Umbilical cord (tissue), 2 donors: ENCODE measurements around the gene TECPR2. TPM values are rescaled to one million over a fixed set of nuclear protein-coding genes. Genes with fewer than 3 reads are reported as not detected.
A peak's percentile ranks its signal among the peaks of the same experiment; 100 is the strongest.

Source experiments
- DNase-seq: peaks from one replicate; pipeline ENCODE4 v3.0.0-alpha.2; 2015; ENCODE audit warnings: low spot score
- total RNA-seq: library from RNA; depleted of rRNA; stranded (reverse); fragments of >200 nt; gene quantifications from one replicate; pipeline ENCODE4 v1.2.3, GENCODE V29; 2014; ENCODE audit warnings: low replicate concordance; ENCODE audit not compliant: insufficient read depth

TECPR2 gene
- total RNA-seq, 1 donor from 2014 or later = 7.2 TPM

- no peak for DNase-seq
Measured at GRCh38 chr14:102424520-102424919, 61.8 kb downstream of the TECPR2 start.

- no peak for DNase-seq
Measured at GRCh38 chr14:102424923-102425322, 62.2 kb downstream of the TECPR2 start.

DNA sequence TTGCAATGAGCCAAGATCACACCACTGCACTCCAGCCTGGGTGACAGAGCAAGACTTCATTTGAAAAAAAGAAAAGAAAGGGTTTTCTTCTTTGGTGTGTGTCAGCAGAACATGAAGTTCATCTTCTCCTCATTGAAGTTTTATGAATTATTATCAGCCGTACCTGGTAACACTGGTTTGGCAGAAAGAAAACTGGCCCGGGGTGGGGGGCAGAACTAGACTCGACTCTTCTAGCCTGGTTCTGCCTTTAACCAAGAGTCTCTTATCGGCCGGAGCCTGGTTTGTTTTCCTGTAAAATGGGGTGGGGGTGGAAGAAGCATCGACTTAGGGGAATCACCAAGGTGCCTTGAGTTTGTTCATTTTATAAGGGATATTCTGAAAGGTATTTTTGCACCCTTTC is 64.1 kb downstream of the TECPR2 start:
- peak; percentile 13 for DNase-seq

GRCh38 chr14:102427642-102428041 is 64.9 kb downstream of the TECPR2 start:
- no peak for DNase-seq

DNA sequence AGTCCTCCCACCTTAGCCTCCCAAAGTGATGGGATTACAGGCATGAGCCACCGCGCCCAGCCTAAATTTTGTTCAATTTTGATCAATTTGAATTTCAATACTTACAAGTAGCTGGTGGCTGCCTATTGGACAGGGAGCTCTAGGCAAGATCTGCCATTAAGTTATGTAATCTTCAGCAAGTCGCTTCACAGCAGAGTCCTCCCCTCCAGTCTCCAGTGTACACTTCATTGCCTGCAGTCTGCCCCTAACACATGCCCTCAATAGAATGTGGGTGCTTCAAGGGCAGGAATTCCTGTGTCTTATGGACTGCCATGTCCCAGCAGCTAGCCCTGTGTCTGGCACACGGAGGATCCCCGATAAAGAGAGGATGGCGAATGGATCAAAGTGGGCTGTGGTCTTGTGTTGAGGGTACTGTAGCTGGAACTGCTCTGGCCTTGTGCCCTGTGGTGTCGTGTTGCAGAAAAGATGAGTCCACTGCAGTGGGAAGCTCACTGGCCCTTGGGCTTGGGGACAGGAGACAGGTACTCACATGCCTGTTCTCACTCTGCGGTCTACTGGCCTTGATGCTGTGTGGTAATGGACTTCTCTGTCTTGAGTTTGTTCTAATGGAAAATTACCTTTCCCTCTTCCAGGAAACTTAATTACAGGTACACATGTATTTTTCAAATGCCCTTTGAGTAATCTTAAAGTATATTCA is 67.6 kb downstream of the TECPR2 start:
- no peak for DNase-seq

DNA sequence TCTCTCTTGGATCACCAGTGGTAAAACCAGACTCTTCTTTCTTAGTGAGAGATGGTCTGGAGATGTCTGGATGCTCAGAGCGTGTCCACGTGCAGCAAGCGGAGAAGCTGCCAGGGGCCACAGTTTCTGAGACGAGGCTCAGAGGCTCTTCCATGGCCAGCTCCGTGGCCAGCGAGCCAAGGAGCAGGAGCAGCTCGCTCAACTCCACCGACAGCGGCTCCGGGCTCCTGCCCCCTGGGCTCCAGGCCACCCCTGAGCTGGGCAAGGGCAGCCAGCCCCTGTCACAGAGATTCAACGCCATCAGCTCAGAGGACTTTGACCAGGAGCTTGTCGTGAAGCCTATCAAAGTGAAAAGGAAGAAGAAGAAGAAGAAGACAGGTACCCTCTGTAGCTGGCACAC is 69.0 kb downstream of the TECPR2 start:
- no peak for DNase-seq

DNA sequence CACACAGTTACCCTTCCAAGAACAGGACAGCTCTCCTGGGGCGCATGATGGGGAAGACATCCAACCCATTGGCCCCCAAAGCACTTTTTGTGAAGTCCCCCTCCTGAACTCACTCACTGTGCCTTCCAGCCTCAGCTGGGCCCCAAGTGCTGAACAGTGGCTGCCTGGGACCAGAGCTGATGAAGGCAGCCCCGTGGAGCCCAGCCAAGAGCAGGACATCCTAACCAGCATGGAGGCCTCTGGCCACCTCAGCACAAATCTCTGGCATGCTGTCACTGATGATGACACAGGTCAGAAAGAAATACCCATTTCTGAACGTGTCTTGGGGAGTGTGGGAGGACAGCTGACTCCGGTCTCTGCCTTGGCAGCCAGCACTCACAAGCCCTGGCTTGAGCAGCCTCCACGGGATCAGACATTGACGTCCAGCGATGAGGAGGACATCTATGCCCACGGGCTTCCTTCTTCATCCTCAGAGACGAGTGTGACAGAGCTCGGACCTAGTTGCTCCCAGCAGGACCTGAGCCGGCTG is 72.0 kb downstream of the TECPR2 start:
- no peak for DNase-seq

DNA sequence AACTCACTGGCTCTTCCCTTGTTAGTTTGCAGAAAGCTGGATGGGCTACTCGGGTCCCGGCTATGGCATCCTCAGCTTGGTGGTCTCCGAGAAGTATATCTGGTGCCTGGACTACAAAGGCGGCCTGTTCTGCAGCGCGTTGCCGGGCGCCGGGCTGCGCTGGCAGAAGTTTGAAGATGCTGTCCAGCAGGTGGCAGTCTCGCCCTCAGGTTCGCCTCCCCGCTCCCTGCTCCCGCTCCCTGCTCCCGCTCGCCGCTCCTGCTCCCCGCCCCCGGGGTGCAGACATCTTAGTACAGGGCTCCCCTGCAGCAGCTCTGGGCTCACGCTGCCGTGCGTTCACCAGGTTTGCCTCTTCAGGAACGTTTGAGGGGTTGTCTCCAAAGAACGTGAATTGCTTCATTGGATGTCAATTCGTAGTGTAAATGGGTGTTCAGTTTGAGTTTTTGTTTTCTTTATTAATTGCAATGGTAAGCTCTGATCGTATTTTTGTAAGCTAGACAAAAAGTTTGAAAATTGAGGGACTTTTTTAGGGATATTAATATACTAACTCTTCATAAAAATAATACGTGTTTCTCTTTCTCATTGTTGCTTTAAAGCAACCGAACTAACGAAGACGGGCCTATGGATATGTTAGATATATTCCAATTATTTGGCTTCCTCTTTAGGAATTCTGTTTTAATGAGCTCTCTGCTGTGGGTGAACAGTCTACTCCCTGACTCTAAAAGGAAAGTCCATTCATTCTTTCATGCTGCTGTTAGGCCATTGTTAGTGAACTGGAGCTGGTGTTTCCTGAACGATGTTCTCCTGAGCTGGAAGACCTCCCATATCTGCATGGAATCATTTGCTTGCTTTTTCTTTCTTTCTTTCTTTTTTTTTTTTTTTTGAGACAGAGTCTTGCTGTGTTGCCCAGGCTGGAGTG is 75.5 kb downstream of the TECPR2 start:
- DNase-seq = peak; percentile 86

GRCh38 chr14:102439556-102439955 is 76.8 kb downstream of the TECPR2 start:
- DNase-seq = no peak

- no peak for DNase-seq
Measured at GRCh38 chr14:102440392-102440791, 77.7 kb downstream of the TECPR2 start.

GRCh38 chr14:102442241-102443211 is 79.8 kb downstream of the TECPR2 start:
- DNase-seq = no peak

DNA sequence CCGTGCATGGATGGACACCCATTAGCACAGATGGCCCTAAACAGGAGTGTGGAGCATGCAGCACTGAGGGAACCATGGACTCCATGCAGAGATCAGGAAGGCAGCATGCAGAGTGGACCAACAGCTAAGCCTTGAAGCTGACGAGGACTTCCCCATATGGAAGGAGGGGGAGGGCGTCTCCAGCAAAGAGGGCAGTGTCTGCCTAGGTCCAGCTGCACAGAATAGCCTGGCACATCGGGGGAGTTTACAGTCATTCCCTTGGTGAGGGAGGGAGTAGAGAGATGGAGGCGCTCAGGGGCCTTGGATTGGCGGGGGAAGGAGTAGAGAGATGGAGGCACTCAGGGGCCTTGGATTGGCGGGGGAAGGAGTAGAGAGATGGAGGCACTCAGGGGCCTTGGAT is 82.3 kb downstream of the TECPR2 start:
- DNase-seq = no peak

- DNase-seq = no peak
Measured at GRCh38 chr14:102445641-102446040, 82.9 kb downstream of the TECPR2 start.

DNA sequence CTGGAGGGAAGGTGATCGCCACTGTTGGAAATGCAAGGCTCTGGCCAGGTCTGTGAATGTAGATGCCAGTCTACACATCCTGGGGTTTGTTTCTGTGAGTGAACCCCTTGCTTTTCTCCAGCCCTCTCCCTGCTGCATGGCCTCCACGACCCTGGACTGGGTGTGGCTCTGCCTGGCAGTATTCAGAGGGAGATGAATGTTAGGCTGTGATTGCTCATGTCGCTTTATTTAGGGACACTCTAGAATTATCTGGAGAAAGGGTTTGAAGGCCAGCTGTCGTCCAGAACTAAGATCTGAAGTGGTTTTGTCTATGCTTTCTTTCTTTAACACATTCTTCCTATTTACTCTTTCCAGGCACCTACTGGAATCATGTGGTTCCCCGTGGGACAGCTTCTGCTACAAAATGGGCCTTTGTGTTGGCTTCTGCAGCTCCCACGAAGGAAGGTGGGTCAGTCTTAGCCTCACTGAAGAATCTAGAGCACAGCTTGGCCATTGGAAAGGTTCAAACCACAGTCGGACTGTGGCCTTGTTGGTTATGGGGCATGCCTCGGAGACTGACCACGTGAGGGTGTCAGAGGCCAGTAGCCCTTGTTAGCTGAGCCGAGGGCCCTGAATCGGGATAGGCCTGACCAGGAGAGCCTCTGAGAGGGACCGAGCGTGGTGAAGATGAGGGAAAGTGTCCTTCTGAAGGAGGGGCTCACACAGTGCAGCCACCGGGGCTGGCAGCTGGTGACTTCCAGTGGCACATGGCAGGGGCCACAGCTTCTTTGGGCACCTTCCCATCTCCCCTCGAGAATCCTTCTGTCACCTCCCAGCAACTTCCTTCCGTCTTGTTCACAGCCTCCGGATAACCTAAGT is 87.7 kb downstream of the TECPR2 start:
- DNase-seq = no peak

DNA sequence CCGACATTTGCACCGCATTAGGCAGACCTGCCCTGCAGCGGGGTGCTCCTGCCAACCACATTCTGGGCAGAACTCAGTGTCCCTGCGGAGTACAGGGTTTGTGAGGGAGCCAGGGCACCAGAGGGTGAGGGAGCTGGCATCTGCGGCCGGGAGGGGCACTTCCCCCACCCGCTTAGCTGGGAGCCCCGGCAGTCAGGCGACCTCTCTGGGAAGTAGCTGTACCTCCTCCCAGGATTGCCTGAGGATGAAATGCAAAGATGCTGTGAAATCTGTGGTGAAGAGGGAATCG is 88.3 kb downstream of the TECPR2 start:
- no peak for DNase-seq

DNA sequence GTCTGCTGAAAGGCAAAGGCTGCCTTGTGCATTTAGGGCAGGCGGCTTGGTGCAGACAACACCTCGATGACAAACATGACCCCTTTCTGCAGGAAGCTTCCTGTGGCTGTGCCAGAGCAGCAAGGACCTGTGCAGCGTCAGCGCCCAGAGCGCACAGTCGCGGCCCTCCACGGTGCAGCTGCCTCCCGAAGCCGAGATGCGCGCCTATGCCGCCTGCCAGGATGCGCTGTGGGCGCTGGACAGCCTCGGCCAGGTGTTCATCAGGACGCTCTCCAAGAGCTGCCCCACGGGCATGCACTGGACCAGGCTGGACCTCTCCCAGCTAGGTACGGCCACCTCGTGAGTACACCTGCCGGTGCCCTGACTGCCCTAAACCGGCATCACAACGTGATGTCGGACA is 89.6 kb downstream of the TECPR2 start:
- no peak for DNase-seq

DNA sequence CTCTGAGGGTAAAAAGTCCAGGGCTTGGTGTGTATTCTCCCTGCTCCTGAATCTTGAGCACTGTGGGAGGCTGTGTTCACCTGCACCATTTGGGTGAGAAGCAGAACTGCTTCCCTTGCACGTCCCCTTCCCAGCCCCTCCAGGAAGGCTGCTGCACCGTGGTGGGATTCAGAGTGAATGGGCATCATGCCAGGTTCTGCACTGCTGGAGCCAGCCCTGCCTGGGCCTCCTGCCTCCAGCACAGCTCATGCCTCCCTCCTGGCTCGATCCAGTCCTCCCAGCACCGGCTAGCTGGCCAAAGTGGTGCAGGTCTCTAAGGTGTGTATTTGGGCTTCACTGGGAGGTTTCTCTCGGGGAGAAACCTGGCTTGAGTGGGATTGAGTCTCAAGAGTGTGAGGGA is 92.0 kb downstream of the TECPR2 start:
- DNase-seq = no peak

- no peak for DNase-seq
Measured at GRCh38 chr14:102457509-102457908, 94.8 kb downstream of the TECPR2 start.

GRCh38 chr14:102461490-102462338 is 99.0 kb downstream of the TECPR2 start:
- no peak for DNase-seq

GRCh38 chr14:102462391-102462790 is 99.7 kb downstream of the TECPR2 start:
- DNase-seq = no peak
